Neural cell (in vitro differentiated cells): Measurements from ENCODE around the gene RSRC1.

Experiments used
- CTCF ChIP-seq: fragments of 450-650 bp; IDR thresholded peaks from 2 replicates; pipeline ENCODE4 v1.5.1; 2014; ENCODE audit warnings: antibody characterized with exemption, mild to moderate bottlenecking, moderate library complexity; ENCODE audit not compliant: poor library complexity, severe bottlenecking
- EP300 ChIP-seq: fragments of 450-650 bp; conservative IDR thresholded peaks from 2 replicates; pipeline ENCODE4 v1.6.1; 2014; ENCODE audit warnings: antibody characterized with exemption, mild to moderate bottlenecking, moderate library complexity; ENCODE audit not compliant: poor library complexity, severe bottlenecking
- EZH2 ChIP-seq: fragments of 200-600, 300-800 bp; shearing (Covaris generic), sonication (generic); IDR thresholded peaks from 2 replicates; pipeline ENCODE4 v1.6.1; 2014; ENCODE audit warnings: antibody characterized with exemption, low read length, borderline replicate concordance, mild to moderate bottlenecking; ENCODE audit not compliant: insufficient read depth, poor library complexity, severe bottlenecking
- POLR2AphosphoS5 ChIP-seq: IDR thresholded peaks from 2 replicates; pipeline ENCODE4 v1.6.1; 2012
- REST ChIP-seq: IDR thresholded peaks from 2 replicates; pipeline ENCODE4 v1.6.1; 2012; ENCODE audit warnings: borderline replicate concordance
- TAF1 ChIP-seq: IDR thresholded peaks from 2 replicates; pipeline ENCODE4 v1.6.1; 2012; ENCODE audit warnings: low read depth

- TF ChIP-seq CTCF (no peak), REST (no peak), TAF1 (no peak), POLR2AphosphoS5 (no peak), EP300 (no peak), EZH2 (no peak)
Measured at GRCh38 chr3:158093526-158093925, 16.4 kb upstream of the RSRC1 start.
